ENCODE measurements around the gene TSPY3.
"Not testable (repeated sequence)": the region's sequence is repeated elsewhere in the genome, so short reads cannot be mapped to it uniquely, and the experiment has no call there.

Gene TSPY3, protein sequence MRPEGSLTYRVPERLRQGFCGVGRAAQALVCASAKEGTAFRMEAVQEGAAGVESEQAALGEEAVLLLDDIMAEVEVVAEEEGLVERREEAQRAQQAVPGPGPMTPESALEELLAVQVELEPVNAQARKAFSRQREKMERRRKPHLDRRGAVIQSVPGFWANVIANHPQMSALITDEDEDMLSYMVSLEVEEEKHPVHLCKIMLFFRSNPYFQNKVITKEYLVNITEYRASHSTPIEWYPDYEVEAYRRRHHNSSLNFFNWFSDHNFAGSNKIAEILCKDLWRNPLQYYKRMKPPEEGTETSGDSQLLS

DNA sequence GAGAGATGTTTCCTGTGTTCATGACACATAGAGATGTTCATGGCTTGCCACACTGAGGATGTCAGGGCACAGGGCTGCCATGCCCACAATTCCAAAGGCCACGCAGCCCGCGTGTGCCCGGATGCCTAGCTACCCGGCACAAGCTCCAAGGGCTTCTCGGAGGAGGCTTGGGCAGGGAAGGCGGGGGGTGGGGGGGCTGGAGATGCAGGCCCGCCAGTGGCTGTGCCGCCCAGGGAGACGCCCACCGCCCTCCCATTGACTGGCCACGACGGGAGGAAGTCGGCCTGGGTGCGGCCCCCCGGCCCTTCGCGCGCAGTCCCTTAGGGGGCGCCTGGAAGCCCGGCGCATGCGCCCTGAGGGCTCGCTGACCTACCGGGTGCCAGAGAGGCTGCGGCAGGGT is at the start of gene TSPY3:
Gene TSPY3 (plus strand): TSS at position 301 of the 400 bp plus-strand sequence. CDS start 46 bp downstream, at position 347.
- not testable (repeated sequence) for DNase-seq

DNA sequence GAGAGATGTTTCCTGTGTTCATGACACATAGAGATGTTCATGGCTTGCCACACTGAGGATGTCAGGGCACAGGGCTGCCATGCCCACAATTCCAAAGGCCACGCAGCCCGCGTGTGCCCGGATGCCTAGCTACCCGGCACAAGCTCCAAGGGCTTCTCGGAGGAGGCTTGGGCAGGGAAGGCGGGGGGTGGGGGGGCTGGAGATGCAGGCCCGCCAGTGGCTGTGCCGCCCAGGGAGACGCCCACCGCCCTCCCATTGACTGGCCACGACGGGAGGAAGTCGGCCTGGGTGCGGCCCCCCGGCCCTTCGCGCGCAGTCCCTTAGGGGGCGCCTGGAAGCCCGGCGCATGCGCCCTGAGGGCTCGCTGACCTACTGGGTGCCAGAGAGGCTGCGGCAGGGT is 40.7 kb upstream of the TSPY3 start, which contains the start of gene TSPY8:
Gene TSPY8 (plus strand): TSS at position 301 of the 400 bp plus-strand sequence. CDS start 46 bp downstream, at position 347.
- not testable (repeated sequence) for DNase-seq

DNA sequence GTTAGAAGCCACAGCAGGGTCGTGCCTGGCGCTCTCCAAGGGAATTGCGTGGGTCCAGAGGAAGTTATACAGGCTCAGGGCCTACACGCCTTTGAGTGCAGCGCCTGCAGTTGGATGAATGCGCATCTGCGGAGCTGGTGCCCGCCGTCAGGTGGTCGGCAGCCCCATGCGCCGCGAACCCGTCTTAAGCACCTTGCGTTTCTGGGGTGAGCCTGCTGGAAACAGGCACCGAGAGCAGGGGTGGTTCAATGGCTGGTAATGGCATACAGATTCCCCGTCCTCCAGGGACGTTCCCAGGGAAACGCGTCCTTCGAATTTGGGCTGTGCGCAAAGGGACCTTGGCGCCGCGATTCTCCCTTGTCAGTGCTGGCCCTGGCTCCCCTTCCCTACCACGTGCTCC is 1.7 kb upstream of the TSPY3 start:
- not testable (repeated sequence) for DNase-seq
